ENCODE data around the gene ARHGEF11.

GRCh38 chr1:156892190-156893047 is 153.1 kb downstream of the ARHGEF11 start:
- TF ChIP-seq EZH2 (IDR thresholded peaks at IDR 0.05; ENCODE audit: low read depth) = no peak
- TF ChIP-seq CTCF (conservative IDR thresholded peaks at IDR 0.05) = peak; percentile 87
